ENCODE data around the gene GRHL3. TPM values are rescaled to one million over a fixed set of nuclear protein-coding genes. Genes with fewer than 3 reads are reported as not detected.

Gene GRHL3
- total and polyA plus RNA-seq, 4 donors: 0.07 to 0.09 (median 0.09) TPM

GRCh38 chr1:24337455-24337854 is 18.3 kb downstream of the GRHL3 start:
- Histone ChIP-seq H3K4me3 (ENCODE audit: low read depth in 1 of 3, low read length in 3 of 3) (no peak overlapping the region), H3K9me3 (ENCODE audit: control insufficient read depth in 4 of 4, low read length in 3 of 4) (no peaks in the 10 kb centered on the region), H3K4me1 (ENCODE audit: control insufficient read depth in 4 of 4, insufficient read depth in 4 of 4, low read length in 3 of 4) (no peaks in the 10 kb centered on the region), H3K27ac (ENCODE audit: low read depth in 1 of 2, low read length in 2 of 2) (no peak overlapping the region), H3K36me3 (ENCODE audit: control insufficient read depth in 4 of 4, insufficient read depth in 3 of 4, low read depth in 1 of 4, low read length in 3 of 4) (no peaks in the 10 kb centered on the region), H3K27me3 (ENCODE audit: control insufficient read depth in 4 of 4, insufficient read depth in 4 of 4, low read length in 3 of 4) (no peaks in the 10 kb centered on the region), H3K9ac (ENCODE audit: low read depth in 1 of 2, low read length in 2 of 2) (no peak overlapping the region)
- no peak for TF ChIP-seq REST (IDR thresholded peaks at IDR 0.05)
- peak; percentile 48 for TF ChIP-seq NR2F2 (IDR thresholded peaks at IDR 0.05)
- DNase-seq (ENCODE audit: low spot score): no peak
- WGBS: 94% methylated on average over 4 of the region's 4 CpGs

- Histone ChIP-seq H3K9ac (ENCODE audit: low read depth in 1 of 2, low read length in 2 of 2) (no peak overlapping the region), H3K36me3 (ENCODE audit: control insufficient read depth in 4 of 4, insufficient read depth in 3 of 4, low read depth in 1 of 4, low read length in 3 of 4) (no peaks in the 10 kb centered on the region), H3K4me3 (ENCODE audit: low read depth in 1 of 3, low read length in 3 of 3) (no peak overlapping the region), H3K27ac (ENCODE audit: low read depth in 1 of 2, low read length in 2 of 2) (no peak overlapping the region), H3K9me3 (ENCODE audit: control insufficient read depth in 4 of 4, low read length in 3 of 4) (no peaks in the 10 kb centered on the region), H3K4me1 (ENCODE audit: control insufficient read depth in 4 of 4, insufficient read depth in 4 of 4, low read length in 3 of 4) (no peaks in the 10 kb centered on the region), H3K27me3 (ENCODE audit: control insufficient read depth in 4 of 4, insufficient read depth in 4 of 4, low read length in 3 of 4) (no peaks in the 10 kb centered on the region)
- 94% methylated on average over 5 of the region's 5 CpGs for WGBS
- no peak for TF ChIP-seq HNF4G (IDR thresholded peaks at IDR 0.05)
- no peak for TF ChIP-seq NR2F2 (IDR thresholded peaks at IDR 0.05)
- TF ChIP-seq HNF4A (conservative IDR thresholded peaks at IDR 0.05): no peak
- TF ChIP-seq, protein P1, sequence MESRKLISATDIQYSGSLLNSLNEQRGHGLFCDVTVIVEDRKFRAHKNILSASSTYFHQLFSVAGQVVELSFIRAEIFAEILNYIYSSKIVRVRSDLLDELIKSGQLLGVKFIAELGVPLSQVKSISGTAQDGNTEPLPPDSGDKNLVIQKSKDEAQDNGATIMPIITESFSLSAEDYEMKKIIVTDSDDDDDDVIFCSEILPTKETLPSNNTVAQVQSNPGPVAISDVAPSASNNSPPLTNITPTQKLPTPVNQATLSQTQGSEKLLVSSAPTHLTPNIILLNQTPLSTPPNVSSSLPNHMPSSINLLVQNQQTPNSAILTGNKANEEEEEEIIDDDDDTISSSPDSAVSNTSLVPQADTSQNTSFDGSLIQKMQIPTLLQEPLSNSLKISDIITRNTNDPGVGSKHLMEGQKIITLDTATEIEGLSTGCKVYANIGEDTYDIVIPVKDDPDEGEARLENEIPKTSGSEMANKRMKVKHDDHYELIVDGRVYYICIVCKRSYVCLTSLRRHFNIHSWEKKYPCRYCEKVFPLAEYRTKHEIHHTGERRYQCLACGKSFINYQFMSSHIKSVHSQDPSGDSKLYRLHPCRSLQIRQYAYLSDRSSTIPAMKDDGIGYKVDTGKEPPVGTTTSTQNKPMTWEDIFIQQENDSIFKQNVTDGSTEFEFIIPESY (IDR thresholded peaks at IDR 0.05): no peak
- TF ChIP-seq, protein P2, sequence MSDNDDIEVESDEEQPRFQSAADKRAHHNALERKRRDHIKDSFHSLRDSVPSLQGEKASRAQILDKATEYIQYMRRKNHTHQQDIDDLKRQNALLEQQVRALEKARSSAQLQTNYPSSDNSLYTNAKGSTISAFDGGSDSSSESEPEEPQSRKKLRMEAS (IDR thresholded peaks at IDR 0.05): no peak
- TF ChIP-seq RXRA (IDR thresholded peaks at IDR 0.05): no peak
- no peak for TF ChIP-seq ATF3 (IDR thresholded peaks at IDR 0.05)
- TF ChIP-seq JUND (IDR thresholded peaks at IDR 0.05): no peak
- no peak for TF ChIP-seq RAD21 (IDR thresholded peaks at IDR 0.05)
- TF ChIP-seq SP1 (IDR thresholded peaks at IDR 0.05): no peak
- no peak for TF ChIP-seq YY1 (IDR thresholded peaks at IDR 0.05)
- TF ChIP-seq FOXA1 (IDR thresholded peaks at IDR 0.05): no peak
- no peak for TF ChIP-seq TAF1 (conservative IDR thresholded peaks at IDR 0.05)
- DNase-seq (ENCODE audit: low spot score): no peak
Observed at GRCh38 chr1:24338447-24338846, 19.3 kb downstream of the GRHL3 start.

DNA sequence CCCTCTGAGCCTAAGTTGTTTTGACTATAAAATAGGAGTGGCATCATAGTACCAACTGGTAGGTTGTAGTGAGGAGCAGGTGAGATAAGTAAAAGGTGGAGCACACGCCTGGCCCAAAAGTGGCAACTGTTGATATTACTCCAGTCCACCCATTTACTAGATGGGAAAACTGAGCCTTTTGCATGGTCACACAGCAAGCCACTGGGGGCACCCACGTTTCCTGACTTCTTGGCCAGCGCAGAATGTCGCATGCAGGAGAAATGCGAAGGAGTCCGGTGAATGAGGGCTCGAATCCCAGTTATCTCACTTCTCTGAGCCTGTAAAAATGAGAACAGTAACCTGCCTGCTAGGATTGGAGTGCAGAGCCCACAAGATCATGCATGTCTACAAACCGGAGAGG is 20.8 kb downstream of the GRHL3 start:
- WGBS: 97% methylated on average over 8 of the region's 8 CpGs
- Histone ChIP-seq H3K4me1 (ENCODE audit: control insufficient read depth in 4 of 4, insufficient read depth in 4 of 4, low read length in 3 of 4) (no peaks in the 10 kb centered on the region), H3K27ac (ENCODE audit: low read depth in 1 of 2, low read length in 2 of 2) (no peak overlapping the region), H3K9ac (ENCODE audit: low read depth in 1 of 2, low read length in 2 of 2) (no peak overlapping the region), H3K27me3 (ENCODE audit: control insufficient read depth in 4 of 4, insufficient read depth in 4 of 4, low read length in 3 of 4) (no peaks in the 10 kb centered on the region), H3K4me3 (ENCODE audit: low read depth in 1 of 3, low read length in 3 of 3) (no peak overlapping the region), H3K36me3 (ENCODE audit: control insufficient read depth in 4 of 4, insufficient read depth in 3 of 4, low read depth in 1 of 4, low read length in 3 of 4) (no peaks in the 10 kb centered on the region), H3K9me3 (ENCODE audit: control insufficient read depth in 4 of 4, low read length in 3 of 4) (no peaks in the 10 kb centered on the region)
- no peak for DNase-seq (ENCODE audit: low spot score)
- TF ChIP-seq EGR1 (IDR thresholded peaks at IDR 0.05; ENCODE audit: low read depth in 2 of 2) (no peak), RXRA (IDR thresholded peaks at IDR 0.05) (no peak), RAD21 (IDR thresholded peaks at IDR 0.05) (no peak), YY1 (IDR thresholded peaks at IDR 0.05) (no peak), REST (IDR thresholded peaks at IDR 0.05) (no peak), HNF4G (IDR thresholded peaks at IDR 0.05) (no peak), NR2F2 (IDR thresholded peaks at IDR 0.05) (no peak)
- TF ChIP-seq, protein P3, sequence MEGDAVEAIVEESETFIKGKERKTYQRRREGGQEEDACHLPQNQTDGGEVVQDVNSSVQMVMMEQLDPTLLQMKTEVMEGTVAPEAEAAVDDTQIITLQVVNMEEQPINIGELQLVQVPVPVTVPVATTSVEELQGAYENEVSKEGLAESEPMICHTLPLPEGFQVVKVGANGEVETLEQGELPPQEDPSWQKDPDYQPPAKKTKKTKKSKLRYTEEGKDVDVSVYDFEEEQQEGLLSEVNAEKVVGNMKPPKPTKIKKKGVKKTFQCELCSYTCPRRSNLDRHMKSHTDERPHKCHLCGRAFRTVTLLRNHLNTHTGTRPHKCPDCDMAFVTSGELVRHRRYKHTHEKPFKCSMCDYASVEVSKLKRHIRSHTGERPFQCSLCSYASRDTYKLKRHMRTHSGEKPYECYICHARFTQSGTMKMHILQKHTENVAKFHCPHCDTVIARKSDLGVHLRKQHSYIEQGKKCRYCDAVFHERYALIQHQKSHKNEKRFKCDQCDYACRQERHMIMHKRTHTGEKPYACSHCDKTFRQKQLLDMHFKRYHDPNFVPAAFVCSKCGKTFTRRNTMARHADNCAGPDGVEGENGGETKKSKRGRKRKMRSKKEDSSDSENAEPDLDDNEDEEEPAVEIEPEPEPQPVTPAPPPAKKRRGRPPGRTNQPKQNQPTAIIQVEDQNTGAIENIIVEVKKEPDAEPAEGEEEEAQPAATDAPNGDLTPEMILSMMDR (IDR thresholded peaks at IDR 0.05; ENCODE audit: low read depth, low read length, missing input control): no peak
